ENCODE measurements around the gene ACTN1.

The ACTN1 gene

GRCh38 chr14:68863610-68864360 is 115.3 kb downstream of the ACTN1 start:
- CTCF ChIA-PET, result interaction anchor here (0.6 to 2.5 kb wide), 6 partner anchors 20 to 424 kb away, joined by 3 to 8 read pairs (median 4); no protein-coding TSS in a partner anchor
- no peak for DNase-seq (ENCODE audit: extremely low spot score)
- TF ChIP-seq FOXM1 (IDR thresholded peaks at IDR 0.05; ENCODE audit: borderline replicate concordance), result no peak
- TF ChIP-seq LEF1 (IDR thresholded peaks at IDR 0.05; ENCODE audit: borderline replicate concordance), result no peak
- no peak for TF ChIP-seq CTBP1 (IDR thresholded peaks at IDR 0.05; ENCODE audit: borderline replicate concordance)
- TF ChIP-seq ZNF384 (IDR thresholded peaks at IDR 0.05), result no peak; the same call in 1 of the 2 replicates
- no peak for TF ChIP-seq FOXA1 (IDR thresholded peaks at IDR 0.05)
- no peak for TF ChIP-seq BHLHE40 (IDR thresholded peaks at IDR 0.05; ENCODE audit: borderline replicate concordance)
- no peak for TF ChIP-seq SP1 (IDR thresholded peaks at IDR 0.05)
- TF ChIP-seq HDGF (IDR thresholded peaks at IDR 0.05; ENCODE audit: borderline replicate concordance), result no peak
- TF ChIP-seq ELF4 (IDR thresholded peaks at IDR 0.05), result no peak
- no peak for TF ChIP-seq TARDBP (IDR thresholded peaks at IDR 0.05)
- TF ChIP-seq SUZ12 (IDR thresholded peaks at IDR 0.05), result no peak
- no peak for TF ChIP-seq PKNOX1 (IDR thresholded peaks at IDR 0.05)
- POLR2A ChIA-PET, result no interaction called here

- TF ChIP-seq ARNT (IDR thresholded peaks at IDR 0.05) (no peak), CTBP1 (IDR thresholded peaks at IDR 0.05; ENCODE audit: borderline replicate concordance) (no peak), NFRKB (IDR thresholded peaks at IDR 0.05) (no peak), TARDBP (IDR thresholded peaks at IDR 0.05) (no peak), LEF1 (IDR thresholded peaks at IDR 0.05; ENCODE audit: borderline replicate concordance) (no peak), FOXK2 (IDR thresholded peaks at IDR 0.05) (no peak), ZNF384 (IDR thresholded peaks at IDR 0.05) (peak; percentile 52), SUZ12 (IDR thresholded peaks at IDR 0.05) (no peak), PKNOX1 (IDR thresholded peaks at IDR 0.05) (peak; percentile 92)
- POLR2A ChIA-PET, result no interaction called here
- CTCF ChIA-PET, result interaction anchor here (0.5 to 2.5 kb wide), 10 partner anchors 14 to 425 kb away, joined by 3 to 8 read pairs (median 4); no protein-coding TSS in a partner anchor
- DNase-seq (ENCODE audit: extremely low spot score), result peak; percentile 85
These were observed 116.0 kb downstream of the ACTN1 start for GRCh38 chr14:68862954-68863594.

- ChIA-PET CTCF (no interaction called here), POLR2A (no interaction called here)
- no peak for DNase-seq (ENCODE audit: extremely low spot score)
- TF ChIP-seq HDGF (IDR thresholded peaks at IDR 0.05; ENCODE audit: borderline replicate concordance) (no peak), ELF4 (IDR thresholded peaks at IDR 0.05) (no peak), LEF1 (IDR thresholded peaks at IDR 0.05; ENCODE audit: borderline replicate concordance) (no peak), BHLHE40 (IDR thresholded peaks at IDR 0.05; ENCODE audit: borderline replicate concordance) (no peak)
These were observed 118.3 kb downstream of the ACTN1 start for GRCh38 chr14:68860771-68861170.

GRCh38 chr14:68857516-68858070 is 121.5 kb downstream of the ACTN1 start:
- DNase-seq (ENCODE audit: extremely low spot score), result no peak
- ChIA-PET POLR2A (no interaction called here), CTCF (no interaction called here)
- TF ChIP-seq BHLHE40 (IDR thresholded peaks at IDR 0.05; ENCODE audit: borderline replicate concordance) (no peak), CTBP1 (IDR thresholded peaks at IDR 0.05; ENCODE audit: borderline replicate concordance) (no peak)

- TF ChIP-seq FOXM1 (IDR thresholded peaks at IDR 0.05; ENCODE audit: borderline replicate concordance) (no peak), CTBP1 (IDR thresholded peaks at IDR 0.05; ENCODE audit: borderline replicate concordance) (no peak), TARDBP (IDR thresholded peaks at IDR 0.05) (no peak), HDGF (IDR thresholded peaks at IDR 0.05; ENCODE audit: borderline replicate concordance) (no peak), LEF1 (IDR thresholded peaks at IDR 0.05; ENCODE audit: borderline replicate concordance) (no peak), ELF4 (IDR thresholded peaks at IDR 0.05) (no peak), SUZ12 (IDR thresholded peaks at IDR 0.05) (no peak), L3MBTL2 (conservative IDR thresholded peaks at IDR 0.05) (no peak), FOXA1 (IDR thresholded peaks at IDR 0.05) (no peak), PKNOX1 (IDR thresholded peaks at IDR 0.05) (no peak), SP1 (IDR thresholded peaks at IDR 0.05) (no peak), ARNT (IDR thresholded peaks at IDR 0.05) (no peak), NFRKB (IDR thresholded peaks at IDR 0.05) (no peak), BHLHE40 (IDR thresholded peaks at IDR 0.05; ENCODE audit: borderline replicate concordance) (no peak), FOXK2 (IDR thresholded peaks at IDR 0.05) (no peak), ZNF384 (IDR thresholded peaks at IDR 0.05) (no peak)
- CTCF ChIA-PET, result no interaction called here
- POLR2A ChIA-PET, result no interaction called here
- DNase-seq (ENCODE audit: extremely low spot score), result no peak
These were observed 122.5 kb downstream of the ACTN1 start for GRCh38 chr14:68856572-68856971.

- CTCF ChIA-PET, result no interaction called here
These were observed 124.7 kb downstream of the ACTN1 start for GRCh38 chr14:68854421-68854820.

More at GRCh38 chr14:68854421-68854820, 124.7 kb downstream of the ACTN1 start:
- POLR2A ChIA-PET, result no interaction called here
- DNase-seq (ENCODE audit: extremely low spot score), result no peak
- no peak for TF ChIP-seq CTBP1 (IDR thresholded peaks at IDR 0.05; ENCODE audit: borderline replicate concordance)
- no peak for TF ChIP-seq FOXK2 (IDR thresholded peaks at IDR 0.05)
- TF ChIP-seq SUZ12 (IDR thresholded peaks at IDR 0.05), result no peak
- TF ChIP-seq TARDBP (IDR thresholded peaks at IDR 0.05), result no peak
- no peak for TF ChIP-seq FOXM1 (IDR thresholded peaks at IDR 0.05; ENCODE audit: borderline replicate concordance)
- no peak for TF ChIP-seq BHLHE40 (IDR thresholded peaks at IDR 0.05; ENCODE audit: borderline replicate concordance)
- TF ChIP-seq ELF4 (IDR thresholded peaks at IDR 0.05), result no peak
- no peak for TF ChIP-seq ARNT (IDR thresholded peaks at IDR 0.05)
- no peak for TF ChIP-seq FOXA1 (IDR thresholded peaks at IDR 0.05)
- no peak for TF ChIP-seq LEF1 (IDR thresholded peaks at IDR 0.05; ENCODE audit: borderline replicate concordance)
- no peak for TF ChIP-seq SP1 (IDR thresholded peaks at IDR 0.05)
- no peak for TF ChIP-seq ZNF384 (IDR thresholded peaks at IDR 0.05)
- TF ChIP-seq NFRKB (IDR thresholded peaks at IDR 0.05), result no peak
- TF ChIP-seq PKNOX1 (IDR thresholded peaks at IDR 0.05), result no peak
- no peak for TF ChIP-seq L3MBTL2 (conservative IDR thresholded peaks at IDR 0.05)
- TF ChIP-seq HDGF (IDR thresholded peaks at IDR 0.05; ENCODE audit: borderline replicate concordance), result no peak
